Urothelium cell line (cell line): ENCODE data around the gene POLR3G.

Experiments used
- DNase-seq: peaks from one replicate; pipeline ENCODE4 v3.0.0; 2011; ENCODE audit warnings: low spot score, mixed read lengths
- FAIRE-seq: peaks from 2 replicates; lab custom pipeline; 2011; peaks lifted over from hg19 to GRCh38; lab: Jason Lieb, UNC

POLR3G gene

DNA sequence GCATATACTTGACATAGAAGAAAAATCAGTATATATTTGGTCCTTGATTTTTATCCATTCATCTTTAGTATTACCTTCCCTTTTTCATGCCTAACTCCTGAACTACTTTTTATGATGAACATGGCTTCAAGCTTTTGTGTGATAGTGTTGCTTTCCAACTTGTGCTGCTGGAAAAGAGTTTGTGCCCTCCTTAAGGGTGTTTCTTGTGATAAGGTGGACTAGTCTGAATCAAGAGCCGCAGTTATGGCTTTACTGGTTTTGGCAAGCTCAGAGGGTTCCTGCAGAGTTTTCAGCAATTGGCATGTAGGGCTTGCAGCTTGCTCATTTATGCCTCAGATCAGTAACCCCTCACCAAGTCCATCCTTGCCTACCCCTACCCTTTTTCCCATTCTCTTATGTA lies 20.5 kb downstream of the POLR3G start:
- DNase-seq (no peak), FAIRE-seq (no peak)

- DNase-seq (no peak), FAIRE-seq (no peak)
Measured at GRCh38 chr5:90503596-90503995, 28.9 kb downstream of the POLR3G start.

GRCh38 chr5:90504743-90505142 lies 30.1 kb downstream of the POLR3G start:
- DNase-seq (no peak), FAIRE-seq (no peak)

- DNase-seq (no peak), FAIRE-seq (no peak)
Measured at GRCh38 chr5:90506221-90506620, 31.6 kb downstream of the POLR3G start.

GRCh38 chr5:90510438-90510837 lies 35.8 kb downstream of the POLR3G start:
- FAIRE-seq = no peak
- no peak for DNase-seq

DNA sequence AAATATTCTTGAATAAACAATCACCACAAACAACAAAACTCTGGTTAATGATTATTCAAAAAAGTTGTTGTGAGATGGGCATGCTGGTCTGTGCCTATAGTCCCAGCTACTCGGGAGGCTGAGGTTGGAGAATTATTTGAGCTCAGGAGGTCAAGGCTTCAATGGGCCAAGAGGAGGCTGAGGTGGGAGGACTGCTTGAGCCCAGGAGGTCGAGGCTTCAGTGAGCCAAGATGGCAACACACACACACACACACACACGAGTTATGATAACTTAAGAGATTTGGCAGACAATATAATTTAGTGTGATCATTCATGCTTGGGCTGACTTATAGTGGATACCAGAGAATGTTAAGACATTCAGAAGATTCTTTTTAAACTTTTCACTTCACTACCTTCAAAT lies 39.9 kb downstream of the POLR3G start:
- DNase-seq (no peak), FAIRE-seq (no peak)

- no peak for FAIRE-seq
Measured at GRCh38 chr5:90518661-90519060, 44.0 kb downstream of the POLR3G start.

GRCh38 chr5:90519081-90519480 lies 44.4 kb downstream of the POLR3G start:
- FAIRE-seq = no peak
- DNase-seq = no peak

More at GRCh38 chr5:90518661-90519060, 44.0 kb downstream of the POLR3G start:
- DNase-seq = no peak

DNA sequence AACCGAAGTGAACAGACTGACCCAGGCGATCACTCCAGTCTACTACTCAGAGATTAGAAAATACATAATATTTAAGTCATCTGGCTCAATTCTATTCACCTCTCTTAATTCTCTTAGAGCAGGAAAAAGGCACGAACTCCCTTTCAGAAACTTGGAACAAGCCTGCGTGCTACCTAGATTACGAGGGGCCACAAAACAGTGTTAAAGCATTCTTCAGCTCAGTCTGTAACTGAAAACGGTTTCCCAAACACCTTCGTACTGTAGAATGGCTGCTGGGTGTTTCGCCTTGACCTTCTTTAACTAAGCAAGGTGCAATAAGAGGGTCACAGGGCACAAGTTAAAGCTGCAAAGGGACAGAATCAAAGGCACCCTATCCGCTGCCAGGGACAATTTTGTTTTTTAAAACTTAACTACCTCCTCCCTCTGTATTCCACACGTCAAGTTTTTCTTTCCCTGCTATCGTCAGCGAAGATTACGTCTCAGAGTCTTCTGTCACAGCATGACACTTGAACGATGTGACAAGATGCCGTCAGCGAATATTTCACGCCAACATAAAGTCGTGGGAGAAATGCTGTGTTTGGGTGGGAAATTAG lies 54.0 kb downstream of the POLR3G start:
- FAIRE-seq = no peak
- no peak for DNase-seq

DNA sequence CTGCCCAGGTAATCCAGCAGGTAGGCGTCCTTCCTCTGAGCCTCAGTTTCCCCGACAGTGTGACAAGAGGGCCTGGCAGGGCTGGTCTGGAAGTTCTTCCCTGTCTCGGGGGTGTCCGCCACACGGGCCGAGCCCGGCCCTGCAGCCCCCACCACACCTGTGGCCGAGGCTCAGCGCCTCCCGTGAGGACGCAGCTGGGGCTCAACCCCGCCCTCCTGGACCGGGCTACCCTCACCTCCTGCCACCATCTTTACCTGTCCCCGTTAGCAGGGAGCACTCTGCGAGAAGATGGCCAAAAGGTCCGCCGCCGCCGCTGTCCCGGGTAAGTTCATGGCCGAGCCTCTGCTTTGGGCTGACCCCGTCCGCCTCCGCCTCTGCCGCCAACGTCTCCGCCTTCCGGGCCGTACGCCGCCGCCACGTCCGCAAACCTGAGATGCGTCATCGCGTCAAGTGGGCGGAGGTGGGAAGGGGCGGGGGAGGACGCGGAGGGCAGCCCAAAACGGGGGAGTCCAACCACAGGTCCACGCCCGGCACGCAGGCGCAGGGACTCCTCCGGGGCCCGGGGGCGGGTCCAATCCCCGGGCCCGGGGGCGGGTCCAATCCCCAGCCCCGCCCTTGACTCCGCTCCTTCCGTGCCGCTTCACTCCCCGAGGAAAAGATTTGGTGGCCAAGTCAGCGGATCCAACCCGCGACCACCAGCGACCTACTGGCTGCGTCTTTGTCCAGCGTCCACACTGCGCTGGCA lies 54.7 kb downstream of the POLR3G start, which contains the start of gene LYSMD3:
Gene LYSMD3 (minus strand): TSS at position 391 of the 745 bp plus-strand sequence. CDS start 4,295 bp downstream, outside the sequence.
- DNase-seq (peak; percentile 98), FAIRE-seq (peak; percentile 91)

DNA sequence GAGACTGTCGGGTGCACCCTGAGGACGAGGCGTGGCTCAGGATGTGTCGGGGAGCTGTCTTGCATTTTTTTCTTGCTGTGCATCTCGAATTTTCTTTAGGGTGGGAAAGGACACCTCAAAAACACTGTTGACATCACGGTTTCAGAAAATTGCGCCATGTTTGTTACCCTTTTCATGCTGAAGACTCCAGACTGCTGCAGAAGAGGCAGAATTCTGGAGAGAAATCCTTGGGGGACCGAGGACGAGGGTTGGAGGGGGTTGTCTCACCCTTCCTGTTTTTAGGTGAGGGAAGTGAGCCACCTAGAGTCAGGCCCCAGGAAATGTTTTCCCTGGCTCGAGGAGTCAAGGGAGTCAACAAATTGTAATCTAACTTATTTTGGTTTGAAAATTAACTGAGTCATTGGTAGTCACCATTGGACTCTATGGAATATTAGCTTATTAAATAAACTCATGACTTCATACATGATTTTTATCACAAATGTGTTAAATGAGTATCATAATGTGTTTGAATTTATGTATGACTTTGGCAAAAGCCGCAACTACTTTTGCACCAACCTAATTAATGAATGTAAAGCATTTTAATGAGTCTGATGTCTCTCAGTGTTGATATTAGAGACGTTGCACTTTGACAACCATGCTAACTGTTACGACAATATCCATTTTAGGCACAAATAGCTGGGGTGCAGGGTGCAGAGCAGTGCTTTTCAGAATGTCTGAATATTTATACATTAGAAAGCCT lies 55.4 kb downstream of the POLR3G start:
- DNase-seq (peak; percentile 75), FAIRE-seq (no peak)

DNA sequence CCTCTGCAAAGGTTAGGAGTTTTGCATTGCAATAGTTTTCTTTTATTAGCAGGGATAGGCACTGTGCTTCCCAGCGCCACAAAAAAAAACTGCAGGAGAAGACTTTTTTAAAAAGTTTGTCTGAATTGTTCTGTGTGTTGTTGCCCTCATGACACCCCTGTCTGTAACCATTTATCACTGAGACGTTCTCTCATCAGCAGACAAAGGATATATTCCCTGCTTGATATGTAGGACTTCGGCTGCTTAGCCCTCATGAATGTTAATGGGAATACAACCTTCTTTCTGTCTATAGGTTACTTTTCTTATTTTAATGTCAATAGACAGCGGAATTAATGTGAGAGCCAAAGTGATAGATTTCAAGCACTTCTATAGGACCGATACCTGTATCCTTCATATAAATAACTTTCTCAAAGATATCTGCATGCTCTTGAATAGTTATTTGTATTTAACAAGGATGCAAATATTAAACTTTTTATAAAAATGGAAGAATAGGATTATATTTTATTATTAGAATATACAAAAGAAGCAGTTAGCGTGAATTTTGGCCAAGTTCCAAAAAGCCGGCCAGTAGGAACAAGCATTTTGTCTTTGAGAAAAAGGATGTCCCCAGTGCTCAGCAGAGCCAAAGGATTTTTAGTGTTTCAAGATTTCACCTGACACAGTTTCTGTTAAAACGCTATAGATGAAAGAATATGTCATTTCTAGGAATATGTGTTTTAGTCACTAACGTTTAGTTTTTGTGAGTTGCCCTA lies 56.2 kb downstream of the POLR3G start:
- FAIRE-seq (no peak), DNase-seq (no peak)

DNA sequence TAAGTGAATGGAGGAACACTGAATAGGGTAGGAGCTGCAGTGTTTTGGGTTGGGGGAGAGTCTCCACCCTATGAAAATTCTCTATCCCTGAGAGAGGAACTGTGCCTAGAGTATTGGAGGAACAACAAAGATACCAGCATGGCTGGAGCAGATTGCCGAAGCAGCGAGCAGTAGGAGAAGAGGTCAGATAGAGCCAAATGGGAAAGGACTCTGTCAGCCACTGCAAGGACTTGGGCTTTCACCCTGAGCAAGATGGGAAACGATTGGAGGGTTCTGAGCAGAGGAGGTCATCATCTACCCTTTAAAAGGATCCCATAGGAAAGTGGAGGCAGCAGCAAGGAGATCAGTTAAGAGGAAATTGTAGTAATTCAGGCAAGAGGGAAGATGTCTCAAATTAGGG lies 59.1 kb downstream of the POLR3G start:
- DNase-seq (no peak), FAIRE-seq (no peak)

GRCh38 chr5:90534922-90535321 lies 60.3 kb downstream of the POLR3G start:
- FAIRE-seq (no peak), DNase-seq (no peak)

- DNase-seq (no peak), FAIRE-seq (no peak)
Measured at GRCh38 chr5:90542827-90543519, 68.3 kb downstream of the POLR3G start.

DNA sequence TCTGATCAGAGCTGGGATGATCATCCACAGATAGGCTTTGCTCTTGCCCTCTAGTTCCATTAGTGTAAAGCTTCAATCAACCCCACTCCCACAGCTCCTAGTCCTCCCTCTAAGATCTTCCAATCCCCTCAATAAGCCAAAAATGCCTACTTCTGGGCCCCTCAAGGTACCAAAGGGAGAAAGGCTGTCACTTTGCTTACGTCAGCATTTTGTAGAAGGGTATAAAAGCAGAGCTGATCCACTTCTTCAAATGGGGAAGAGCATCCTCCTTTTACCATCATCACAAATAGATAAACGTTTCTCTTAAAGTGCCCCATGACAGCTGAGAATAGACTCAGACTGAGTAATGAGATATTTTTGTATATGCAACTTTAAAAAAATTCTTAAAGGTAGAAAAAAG lies 70.8 kb downstream of the POLR3G start:
- DNase-seq (no peak), FAIRE-seq (no peak)

GRCh38 chr5:90546216-90546837 lies 71.7 kb downstream of the POLR3G start:
- no peak for DNase-seq
- no peak for FAIRE-seq

DNA sequence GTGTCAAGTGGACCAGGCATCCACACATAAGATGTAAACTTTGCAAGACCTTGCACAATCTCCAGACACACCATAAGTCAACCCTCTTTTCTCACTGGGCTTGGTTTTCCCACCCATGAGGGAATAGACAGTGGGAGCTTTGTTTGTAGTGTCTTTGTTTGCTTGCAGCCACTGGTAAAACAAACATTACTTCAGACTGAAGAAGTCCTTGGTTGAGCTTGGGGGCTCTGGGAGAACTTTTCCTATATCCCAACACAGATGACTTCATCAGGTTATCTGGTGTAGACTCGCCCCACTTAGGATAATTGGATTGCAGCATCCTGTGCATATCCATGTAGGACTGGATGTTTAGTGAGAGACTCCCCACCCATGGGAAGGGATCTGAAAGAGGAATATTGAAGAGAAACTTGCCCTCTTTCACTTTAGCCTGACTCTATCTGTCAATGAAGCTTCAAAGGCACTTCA lies 72.4 kb downstream of the POLR3G start:
- FAIRE-seq (no peak), DNase-seq (no peak)

DNA sequence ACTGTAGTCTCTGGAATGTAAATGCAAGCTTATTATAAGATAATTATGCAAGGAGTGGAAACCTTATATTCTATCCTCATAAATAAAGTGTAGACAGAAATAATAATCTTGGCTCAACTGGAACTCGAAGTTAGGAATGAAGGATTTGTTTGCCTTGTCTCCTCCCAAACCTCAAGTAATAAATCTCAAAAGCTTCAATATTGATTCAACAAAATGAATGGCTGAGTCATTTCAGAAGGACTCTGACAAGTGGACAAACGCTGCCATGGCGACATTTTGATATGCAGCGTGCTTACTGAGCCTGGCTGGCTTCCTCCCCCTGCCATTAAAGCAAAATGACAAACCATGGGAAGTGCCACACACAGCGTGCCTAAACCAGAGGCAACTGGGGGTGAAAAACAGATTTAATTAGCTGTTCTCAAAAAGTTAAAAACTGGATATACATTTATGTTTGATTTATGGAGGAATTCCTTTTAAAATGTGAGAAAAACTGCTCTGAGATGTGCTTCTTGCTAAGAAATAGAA lies 73.5 kb downstream of the POLR3G start:
- DNase-seq (peak; percentile 49), FAIRE-seq (no peak)

- no peak for DNase-seq
- FAIRE-seq = no peak
Measured at GRCh38 chr5:90549223-90549622, 74.6 kb downstream of the POLR3G start.
